ENCODE measurements around the gene RASGEF1C. TPM values are rescaled to one million over a fixed set of nuclear protein-coding genes. Genes with fewer than 3 reads are reported as not detected.

RASGEF1C gene
- total RNA-seq, 2 experiments from 2014 or later, result not detected

- ChIA-PET CTCF (ENCODE audit: unreplicated experiment) (no interaction called here), POLR2A (no interaction called here)
- Histone ChIP-seq H3K4me1 (ENCODE audit: insufficient read depth, low read length, poor library complexity, severe bottlenecking) (no peaks in the 10 kb centered on the region), H3K9me2 (ENCODE audit: insufficient read depth, low read length) (no peaks in the 10 kb centered on the region), H3K9me3 (ENCODE audit: low read length) (no peaks in the 10 kb centered on the region), H4K20me1 (ENCODE audit: insufficient read depth, low read length) (no peaks in the 10 kb centered on the region), H3K79me2 (ENCODE audit: insufficient read depth, low read depth, low read length) (no peaks in the 10 kb centered on the region), H3K27ac (ENCODE audit: low read depth, low read length, poor library complexity, severe bottlenecking) (no peak overlapping the region), H3K36me3 (ENCODE audit: insufficient read depth, low read length) (no peaks in the 10 kb centered on the region), H2AFZ (ENCODE audit: low read length) (no peak overlapping the region), H3K4me3 (ENCODE audit: low read depth, low read length, poor library complexity, severe bottlenecking) (no peak overlapping the region), H3K4me2 (ENCODE audit: low read length) (no peak overlapping the region)
- TF ChIP-seq EZH2phosphoT487 (IDR thresholded peaks at IDR 0.05; ENCODE audit: borderline replicate concordance, low read depth, low read length) (no peak), CTCF (conservative IDR thresholded peaks at IDR 0.05; ENCODE audit: low read length) (no peak)
- DNase-seq (ENCODE audit: low spot score), result no peak
- intact Hi-C loops (cut with micrococcal nuclease; ENCODE audit: unreplicated experiment), result no loop called here
- no TSS peak for BruUV-seq (replicated peaks)
These were observed 112.4 kb downstream of the RASGEF1C start for GRCh38 chr5:180096616-180097015.

GRCh38 chr5:180095545-180095944 lies 113.5 kb downstream of the RASGEF1C start:
- TF ChIP-seq CTCF (conservative IDR thresholded peaks at IDR 0.05; ENCODE audit: low read length) (no peak), EZH2phosphoT487 (IDR thresholded peaks at IDR 0.05; ENCODE audit: borderline replicate concordance, low read depth, low read length) (no peak)
- DNase-seq (ENCODE audit: low spot score), result no peak
- H3K4me2 ChIP-seq (ENCODE audit: low read length), result no peak overlapping the region
- no peak overlapping the region for H3K4me3 ChIP-seq (ENCODE audit: low read depth, low read length, poor library complexity, severe bottlenecking)
- no peaks in the 10 kb centered on the region for H3K4me1 ChIP-seq (ENCODE audit: insufficient read depth, low read length, poor library complexity, severe bottlenecking)
- H4K20me1 ChIP-seq (ENCODE audit: insufficient read depth, low read length), result no peaks in the 10 kb centered on the region
- ChIA-PET POLR2A (interaction anchor here (0.7 kb wide), 1 partner anchor 91 kb away, joined by 3 read pairs; no protein-coding TSS in a partner anchor), CTCF (ENCODE audit: unreplicated experiment) (no interaction called here)
- H3K9me2 ChIP-seq (ENCODE audit: insufficient read depth, low read length), result no peaks in the 10 kb centered on the region
- H3K27ac ChIP-seq (ENCODE audit: low read depth, low read length, poor library complexity, severe bottlenecking), result no peak overlapping the region
- no peak overlapping the region for H2AFZ ChIP-seq (ENCODE audit: low read length)
- H3K9me3 ChIP-seq (ENCODE audit: low read length), result no peaks in the 10 kb centered on the region
- intact Hi-C loops (cut with micrococcal nuclease; ENCODE audit: unreplicated experiment), result no loop called here
- no peaks in the 10 kb centered on the region for H3K79me2 ChIP-seq (ENCODE audit: insufficient read depth, low read depth, low read length)
- no TSS peak for BruUV-seq (replicated peaks)
- no peaks in the 10 kb centered on the region for H3K36me3 ChIP-seq (ENCODE audit: insufficient read depth, low read length)

GRCh38 chr5:180093651-180094382 lies 115.2 kb downstream of the RASGEF1C start:
- Histone ChIP-seq H3K27ac (ENCODE audit: low read depth, low read length, poor library complexity, severe bottlenecking) (no peak overlapping the region), H3K4me2 (ENCODE audit: low read length) (no peak overlapping the region), H3K79me2 (ENCODE audit: insufficient read depth, low read depth, low read length) (no peaks in the 10 kb centered on the region), H3K4me1 (ENCODE audit: insufficient read depth, low read length, poor library complexity, severe bottlenecking) (no peaks in the 10 kb centered on the region), H3K36me3 (ENCODE audit: insufficient read depth, low read length) (no peaks in the 10 kb centered on the region), H3K4me3 (ENCODE audit: low read depth, low read length, poor library complexity, severe bottlenecking) (no peak overlapping the region), H4K20me1 (ENCODE audit: insufficient read depth, low read length) (no peaks in the 10 kb centered on the region), H3K9me2 (ENCODE audit: insufficient read depth, low read length) (no peaks in the 10 kb centered on the region), H2AFZ (ENCODE audit: low read length) (no peak overlapping the region), H3K9me3 (ENCODE audit: low read length) (no peaks in the 10 kb centered on the region)
- intact Hi-C loops (cut with micrococcal nuclease; ENCODE audit: unreplicated experiment), result no loop called here
- TF ChIP-seq EZH2phosphoT487 (IDR thresholded peaks at IDR 0.05; ENCODE audit: borderline replicate concordance, low read depth, low read length) (no peak), CTCF (conservative IDR thresholded peaks at IDR 0.05; ENCODE audit: low read length) (no peak)
- ChIA-PET CTCF (ENCODE audit: unreplicated experiment) (no interaction called here), POLR2A (interaction anchor here (0.6 to 1.0 kb wide), 2 partner anchors 16 to 625 kb away, joined by 3 to 4 read pairs; no protein-coding TSS in a partner anchor)
- no TSS peak for BruUV-seq (replicated peaks)
- DNase-seq (ENCODE audit: low spot score), result no peak
